Lower leg skin (tissue), 4 donors: ENCODE data around the gene ABL2. TPM values are rescaled to one million over a fixed set of nuclear protein-coding genes. Genes with fewer than 3 reads are reported as not detected.
"Not testable (repeated sequence)": the region's sequence is repeated elsewhere in the genome, so short reads cannot be mapped to it uniquely, and the experiment has no call there.

ENCODE experiments used
- DNase-seq, 2 donors: peaks; one replicate each; pipeline ENCODE4 v3.0.0-alpha.2; 2019; ENCODE audit warnings: low spot score in 2 of 2
- H3K4me3 ChIP-seq: fragments of 200-600 bp; sonication (generic); 2 replicates; pipeline ENCODE4 v1.5.1; 2017; ENCODE audit warnings: mild to moderate bottlenecking, low read depth; ENCODE audit not compliant: poor library complexity, severe bottlenecking
- POLR2A ChIP-seq, 2 donors: fragments of 450-650 bp; IDR thresholded peaks; one replicate each; pipeline ENCODE4 v1.6.1; 2016 to 2017; ENCODE audit warnings: antibody characterized with exemption in 2 of 2, mild to moderate bottlenecking in 1 of 2, moderate library complexity in 1 of 2
- WGBS, 2 donors: methylation state at CpG; one replicate each; pipeline ENCODE4 v1.1.5; 2018; 5-methylcytosine and 5-hydroxymethylcytosine counted together
- intact Hi-C: fragments of 100-400 bp; cut with DNase I; formaldehyde crosslinking; loops from one replicate; pipeline ENCODE4 v1.15.0; 2023; ENCODE audit warnings: low total_unique reads
- total RNA-seq, 4 donors: library from RNA; depleted of rRNA; stranded (reverse); fragments of >200 nt; gene quantifications; one replicate each; pipeline ENCODE4 v1.1.0, GENCODE V29; 2016
- TF ChIP-seq, protein P1 (sequence below), 3 donors: fragments of 450-650 bp; IDR thresholded peaks; one replicate each; pipeline ENCODE4 v1.5.1; 2016; ENCODE audit warnings: antibody characterized with exemption in 3 of 3, mild to moderate bottlenecking in 3 of 3, moderate library complexity in 2 of 3

The ABL2 gene
- total RNA-seq, 4 donors from 2014 or later: 8.6 to 13.6 (median 11.5) TPM

DNA sequence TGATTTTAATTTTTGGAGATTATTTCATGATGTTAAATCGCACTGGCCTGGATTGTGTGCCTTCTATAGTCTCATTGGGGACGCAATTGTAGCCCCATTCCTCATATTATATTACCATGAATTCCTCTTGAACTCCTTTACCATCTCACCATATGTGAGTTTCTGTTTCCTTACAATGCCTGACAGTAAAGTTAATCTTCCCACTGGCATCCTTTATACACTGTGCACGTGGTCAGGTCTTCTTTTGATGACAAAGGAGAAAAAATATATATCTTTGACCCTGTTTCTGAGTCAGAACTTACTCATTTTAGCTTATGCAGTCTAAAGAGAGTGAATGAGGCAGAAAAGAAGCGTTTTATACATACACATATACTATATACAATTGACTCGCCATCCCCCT, 774 bp upstream of the ABL2 start:
- no peak for TF ChIP-seq POLR2A (IDR thresholded peaks at IDR 0.05)
- TF ChIP-seq, protein P1, sequence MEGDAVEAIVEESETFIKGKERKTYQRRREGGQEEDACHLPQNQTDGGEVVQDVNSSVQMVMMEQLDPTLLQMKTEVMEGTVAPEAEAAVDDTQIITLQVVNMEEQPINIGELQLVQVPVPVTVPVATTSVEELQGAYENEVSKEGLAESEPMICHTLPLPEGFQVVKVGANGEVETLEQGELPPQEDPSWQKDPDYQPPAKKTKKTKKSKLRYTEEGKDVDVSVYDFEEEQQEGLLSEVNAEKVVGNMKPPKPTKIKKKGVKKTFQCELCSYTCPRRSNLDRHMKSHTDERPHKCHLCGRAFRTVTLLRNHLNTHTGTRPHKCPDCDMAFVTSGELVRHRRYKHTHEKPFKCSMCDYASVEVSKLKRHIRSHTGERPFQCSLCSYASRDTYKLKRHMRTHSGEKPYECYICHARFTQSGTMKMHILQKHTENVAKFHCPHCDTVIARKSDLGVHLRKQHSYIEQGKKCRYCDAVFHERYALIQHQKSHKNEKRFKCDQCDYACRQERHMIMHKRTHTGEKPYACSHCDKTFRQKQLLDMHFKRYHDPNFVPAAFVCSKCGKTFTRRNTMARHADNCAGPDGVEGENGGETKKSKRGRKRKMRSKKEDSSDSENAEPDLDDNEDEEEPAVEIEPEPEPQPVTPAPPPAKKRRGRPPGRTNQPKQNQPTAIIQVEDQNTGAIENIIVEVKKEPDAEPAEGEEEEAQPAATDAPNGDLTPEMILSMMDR (IDR thresholded peaks at IDR 0.05): no peak
- WGBS, 2 donors: 41 to 51% methylated on average over 5 of the region's 5 CpGs
- intact Hi-C loops: no loop called here
- no peak overlapping the region for H3K4me3 ChIP-seq
- no peak for DNase-seq

DNA sequence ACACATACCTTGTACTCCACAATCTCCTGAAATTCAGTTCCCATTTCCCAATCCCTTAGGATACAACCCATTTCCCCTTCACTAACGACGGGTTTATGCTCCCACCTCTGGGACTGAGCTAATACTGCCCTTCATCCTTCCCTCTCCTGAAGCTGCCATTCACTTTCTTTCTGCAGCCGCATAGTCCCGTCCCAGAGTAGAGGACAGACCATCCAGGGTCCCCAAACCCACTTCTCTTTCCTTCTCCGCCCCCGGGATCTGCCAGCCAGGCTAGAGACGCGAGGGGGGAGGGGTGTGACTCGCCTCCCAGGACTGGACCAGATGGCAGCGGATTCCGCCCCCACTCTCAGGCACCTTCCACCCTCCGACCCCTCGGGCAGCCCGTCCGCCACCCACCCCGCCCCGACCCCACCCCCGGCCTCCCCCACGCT, 679 bp downstream of the ABL2 start:
- peak overlapping the region; percentile 90 for H3K4me3 ChIP-seq
- no peak for TF ChIP-seq POLR2A (IDR thresholded peaks at IDR 0.05)
- TF ChIP-seq, protein P1 (IDR thresholded peaks at IDR 0.05): no peak
- WGBS, 2 donors: 0 to 2% methylated on average over 9 to 13 of the region's 19 CpGs
- intact Hi-C loops: no loop called here
- peak in 1 of 2 donors; percentile 90 for DNase-seq

DNA sequence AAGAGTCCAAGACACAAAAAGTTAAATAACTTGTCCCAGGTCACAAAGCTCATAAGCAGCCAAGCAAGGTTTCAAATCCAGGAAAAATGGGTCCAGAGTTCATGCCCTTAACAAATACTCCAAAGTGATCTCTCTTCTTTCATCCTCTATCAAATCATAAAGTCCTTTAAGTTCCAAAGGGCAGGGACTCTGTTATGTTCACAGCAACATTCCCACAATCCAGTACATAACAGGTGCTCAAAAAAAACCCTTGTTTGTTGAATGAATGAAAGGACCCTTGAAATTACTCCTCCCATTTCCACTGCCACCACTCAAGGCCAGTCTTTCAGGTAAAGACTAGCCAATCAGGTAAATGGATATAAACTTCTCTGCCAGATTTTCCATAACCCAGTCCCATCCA, 2.7 kb downstream of the ABL2 start:
- no peak for TF ChIP-seq POLR2A (IDR thresholded peaks at IDR 0.05)
- TF ChIP-seq, protein P1 (IDR thresholded peaks at IDR 0.05): no peak
- DNase-seq: no peak
- intact Hi-C loops: no loop called here
- H3K4me3 ChIP-seq: no peak overlapping the region

DNA sequence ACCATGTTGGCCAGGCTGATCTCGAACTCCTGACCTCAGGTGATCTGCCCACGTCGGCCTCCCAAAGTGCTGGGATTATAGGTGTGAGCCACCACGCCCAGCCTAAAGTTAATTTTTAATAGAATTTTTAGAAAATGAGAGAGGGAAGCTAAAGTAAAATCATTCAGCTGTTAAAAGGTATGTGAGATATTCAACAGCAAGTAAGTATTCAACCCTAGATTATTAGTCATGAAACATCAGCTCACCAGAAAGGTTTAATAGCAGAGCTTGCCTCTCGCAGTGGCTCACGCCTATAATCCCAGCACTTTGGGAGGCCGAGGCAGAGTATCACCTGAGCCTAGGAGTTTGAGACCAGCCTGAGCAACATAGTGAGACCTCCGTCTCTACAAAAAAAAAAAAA, 5.0 kb downstream of the ABL2 start:
- intact Hi-C loops, H3K4me3 ChIP-seq, DNase-seq: not testable (repeated sequence)
- 95 to 97% methylated on average over 8 of the region's 8 CpGs for WGBS, 2 donors

DNA sequence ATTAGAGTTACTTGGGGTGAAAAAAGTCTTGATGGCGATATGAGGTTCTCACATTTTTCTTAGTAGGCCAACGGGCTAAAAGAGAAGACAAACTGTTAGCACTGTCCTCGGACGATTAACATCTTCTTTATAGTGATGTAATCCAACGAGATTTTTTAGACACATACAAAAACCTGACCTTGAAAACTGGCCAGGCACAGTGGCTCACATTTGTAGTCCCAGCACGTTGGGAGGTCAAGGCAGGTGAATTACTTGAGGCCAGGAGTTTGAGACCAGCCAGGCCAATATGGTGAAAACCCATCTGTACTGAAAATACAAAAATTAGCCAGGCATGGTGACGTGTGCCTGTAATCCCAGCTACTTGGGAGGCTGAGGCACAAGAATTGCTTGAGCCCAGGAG, 8.4 kb downstream of the ABL2 start:
- intact Hi-C loops, H3K4me3 ChIP-seq, DNase-seq: not testable (repeated sequence)
- 91 to 92% methylated on average over 7 of the region's 7 CpGs for WGBS, 2 donors

DNA sequence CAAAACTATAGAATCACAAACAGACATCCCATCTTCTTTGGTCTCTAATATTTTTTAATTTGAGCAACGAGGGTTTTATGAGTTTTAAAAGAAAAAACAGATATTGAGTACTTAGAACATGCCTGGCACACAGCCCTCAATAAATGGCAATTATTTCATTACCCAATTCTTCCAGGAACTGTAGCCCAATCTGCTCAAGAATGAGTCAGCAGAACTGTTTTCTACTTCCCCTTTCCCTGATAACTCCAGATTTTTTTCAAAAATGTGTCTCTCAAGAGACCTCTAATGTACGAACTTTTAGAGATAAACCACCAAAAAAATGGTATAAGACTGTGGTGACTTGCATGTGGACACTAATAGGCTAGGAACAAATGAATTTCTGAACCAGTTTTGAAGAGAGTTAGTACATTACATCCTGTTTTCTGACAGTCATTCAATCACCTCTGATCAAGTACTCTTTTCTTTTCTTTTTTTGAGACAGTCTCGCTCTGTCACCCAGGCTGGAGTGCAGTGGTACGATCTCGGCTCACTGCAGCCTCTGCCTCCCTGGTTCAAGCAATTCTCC, 11.5 kb downstream of the ABL2 start:
- TF ChIP-seq, protein P1 (IDR thresholded peaks at IDR 0.05): no peak
- TF ChIP-seq POLR2A (IDR thresholded peaks at IDR 0.05): no peak
- 65 to 69% methylated on average over 5 of the region's 5 CpGs for WGBS, 2 donors
- no peak overlapping the region for H3K4me3 ChIP-seq
- DNase-seq: no peak
- intact Hi-C loops: no loop called here

DNA sequence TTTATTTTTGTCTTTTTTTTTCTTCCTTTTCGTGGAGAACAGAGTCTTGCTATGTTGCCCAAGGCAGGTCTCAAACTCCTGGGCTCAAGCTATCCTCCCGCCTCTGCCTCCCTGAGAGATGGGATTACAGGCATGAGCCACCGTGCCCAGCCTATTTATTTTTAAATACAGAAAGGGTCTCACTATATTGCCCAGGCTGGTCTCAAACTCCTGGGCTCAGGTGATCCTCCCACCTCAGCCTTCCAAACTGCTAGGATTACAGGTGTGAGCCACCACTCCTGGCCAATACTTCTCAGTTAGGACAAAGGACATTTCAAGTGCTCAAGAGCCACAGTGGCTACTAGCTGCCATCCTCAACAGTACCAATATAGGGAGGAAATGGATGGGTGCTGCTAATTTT, 16.2 kb downstream of the ABL2 start:
- WGBS, 2 donors: 90 to 94% methylated on average over 3 of the region's 3 CpGs
- intact Hi-C loops: not testable (repeated sequence)

More for the DNA sequence above, 16.2 kb downstream of the ABL2 start:
- DNase-seq, H3K4me3 ChIP-seq: not testable (repeated sequence)
